ENCODE data around the gene SLC6A11. TPM values are rescaled to one million over a fixed set of nuclear protein-coding genes. Genes with fewer than 3 reads are reported as not detected.

The SLC6A11 gene
- total RNA-seq, 1 experiment from 2014 or later, result 0.85 TPM

GRCh38 chr3:10889206-10889960 is 73.4 kb downstream of the SLC6A11 start (continued):
- TF ChIP-seq ZSCAN18 (CRISPR knock-in tag; IDR thresholded peaks at IDR 0.05) (no peak), FOXK1 (CRISPR knock-in tag; IDR thresholded peaks at IDR 0.05) (no peak), CREM (CRISPR knock-in tag; IDR thresholded peaks at IDR 0.05) (no peak), ATF6 (CRISPR knock-in tag; IDR thresholded peaks at IDR 0.05) (no peak), ZNF671 (CRISPR knock-in tag; IDR thresholded peaks at IDR 0.05) (no peak), PRDM15 (CRISPR knock-in tag; IDR thresholded peaks at IDR 0.05) (no peak), E2F1 (CRISPR knock-in tag; IDR thresholded peaks at IDR 0.05) (no peak), ATF1 (CRISPR knock-in tag; IDR thresholded peaks at IDR 0.05) (no peak), FOXP1 (CRISPR knock-in tag; IDR thresholded peaks at IDR 0.05; ENCODE audit: borderline replicate concordance) (no peak), FOXJ3 (CRISPR knock-in tag; IDR thresholded peaks at IDR 0.05; ENCODE audit: borderline replicate concordance) (no peak), SP1 (CRISPR knock-in tag; conservative IDR thresholded peaks at IDR 0.05) (no peak), NR1H2 (CRISPR knock-in tag; IDR thresholded peaks at IDR 0.05) (no peak), ZNF396 (CRISPR knock-in tag; IDR thresholded peaks at IDR 0.05; ENCODE audit: borderline replicate concordance) (no peak)

GRCh38 chr3:10890665-10891064 is 74.6 kb downstream of the SLC6A11 start:
- no peak overlapping the region for H3K27ac Mint-ChIP-seq
- DNase-seq (ENCODE audit: low spot score) (no peak), ATAC-seq (no peak)
- TF ChIP-seq JUN (CRISPR knock-in tag; IDR thresholded peaks at IDR 0.05), result no peak
- no peak for TF ChIP-seq AR (CRISPR knock-in tag; IDR thresholded peaks at IDR 0.05)
- peaks cover 3% of the 10 kb centered on the region; the same call in 1 of the 2 replicates for H3K36me3 Mint-ChIP-seq
- ChIA-PET CTCF (no interaction called here), POLR2A (no interaction called here)
- peaks cover 55% of the 10 kb centered on the region for H3K27me3 Mint-ChIP-seq (ENCODE audit: low read depth)
- H3K9me3 Mint-ChIP-seq, result peaks cover 21% of the 10 kb centered on the region
- no peaks in the 10 kb centered on the region for H3K4me1 Mint-ChIP-seq
- no peak overlapping the region for H3K4me3 Mint-ChIP-seq

All from WTC11 (cell line).